ENCODE results near the gene CRK.

Gene CRK

DNA sequence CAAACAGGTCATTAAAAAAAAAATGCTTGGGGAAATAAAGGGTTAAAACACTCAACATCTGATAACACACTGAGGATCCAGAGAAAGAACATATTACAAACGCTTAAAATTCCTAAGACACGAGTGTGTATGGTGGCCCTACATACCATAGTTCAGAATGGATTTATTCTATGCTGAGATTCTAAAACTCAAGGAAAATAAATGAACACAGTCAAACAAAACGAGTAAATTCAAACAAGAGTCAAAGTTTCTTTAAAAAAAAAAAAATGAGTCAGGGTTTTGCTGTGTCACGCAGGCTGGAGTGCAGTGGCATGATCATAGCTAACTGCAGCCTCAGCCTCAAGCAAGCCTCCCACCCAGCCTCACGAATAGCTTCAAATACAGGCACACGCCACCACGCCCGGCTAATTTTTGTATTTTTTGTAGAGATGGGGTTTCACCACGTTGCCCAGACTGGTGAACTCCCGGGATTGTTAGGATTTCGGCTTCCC lies 17.4 kb downstream of the CRK start:
- TF ChIP-seq, protein P1, sequence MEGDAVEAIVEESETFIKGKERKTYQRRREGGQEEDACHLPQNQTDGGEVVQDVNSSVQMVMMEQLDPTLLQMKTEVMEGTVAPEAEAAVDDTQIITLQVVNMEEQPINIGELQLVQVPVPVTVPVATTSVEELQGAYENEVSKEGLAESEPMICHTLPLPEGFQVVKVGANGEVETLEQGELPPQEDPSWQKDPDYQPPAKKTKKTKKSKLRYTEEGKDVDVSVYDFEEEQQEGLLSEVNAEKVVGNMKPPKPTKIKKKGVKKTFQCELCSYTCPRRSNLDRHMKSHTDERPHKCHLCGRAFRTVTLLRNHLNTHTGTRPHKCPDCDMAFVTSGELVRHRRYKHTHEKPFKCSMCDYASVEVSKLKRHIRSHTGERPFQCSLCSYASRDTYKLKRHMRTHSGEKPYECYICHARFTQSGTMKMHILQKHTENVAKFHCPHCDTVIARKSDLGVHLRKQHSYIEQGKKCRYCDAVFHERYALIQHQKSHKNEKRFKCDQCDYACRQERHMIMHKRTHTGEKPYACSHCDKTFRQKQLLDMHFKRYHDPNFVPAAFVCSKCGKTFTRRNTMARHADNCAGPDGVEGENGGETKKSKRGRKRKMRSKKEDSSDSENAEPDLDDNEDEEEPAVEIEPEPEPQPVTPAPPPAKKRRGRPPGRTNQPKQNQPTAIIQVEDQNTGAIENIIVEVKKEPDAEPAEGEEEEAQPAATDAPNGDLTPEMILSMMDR (IDR thresholded peaks at IDR 0.05; ENCODE audit: low read depth, low read length): no peak
- no peak overlapping the region for H3K4me3 ChIP-seq (ENCODE audit: low read depth, low read length)

DNA sequence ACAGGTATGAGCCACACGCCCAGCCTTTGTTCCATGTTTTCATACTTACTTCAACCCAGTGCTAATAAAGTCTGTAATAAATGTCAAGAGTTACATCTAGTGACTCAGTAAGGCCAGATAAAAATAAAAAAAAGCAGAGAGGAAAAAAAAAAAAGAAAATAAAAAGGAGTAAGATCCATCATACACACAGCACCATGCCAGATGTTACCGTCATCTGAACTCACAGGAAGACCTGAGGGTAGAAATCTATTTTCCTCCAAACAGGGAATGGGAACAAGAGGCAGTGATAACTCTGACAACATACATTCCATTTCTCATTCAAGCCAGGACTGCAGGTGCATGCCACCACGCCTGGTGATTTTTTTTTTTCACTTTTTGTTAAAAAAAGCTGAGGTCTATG lies 20.7 kb downstream of the CRK start:
- H3K4me3 ChIP-seq (ENCODE audit: low read depth, low read length): no peak overlapping the region

DNA sequence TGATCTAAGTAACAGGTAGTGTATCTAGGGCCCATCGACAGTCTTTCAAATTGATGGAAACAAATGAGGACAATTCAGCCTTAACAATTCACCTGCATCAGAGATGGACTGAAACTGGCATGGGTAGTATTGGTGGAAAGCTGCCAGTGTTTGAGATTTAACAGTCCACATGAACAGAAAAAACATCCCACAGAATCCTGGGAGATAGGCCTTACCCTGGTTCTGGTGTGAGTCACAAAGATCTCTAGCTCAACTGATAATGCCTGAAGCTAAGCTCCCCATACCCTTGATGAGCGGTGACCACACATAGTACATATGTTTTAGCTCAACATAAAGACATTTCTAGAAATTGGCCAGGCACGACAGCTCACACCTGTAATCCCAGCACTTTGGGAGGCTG lies 21.9 kb downstream of the CRK start:
- H3K4me3 ChIP-seq (ENCODE audit: low read depth, low read length): no peak overlapping the region

More for the DNA sequence above, 20.7 kb downstream of the CRK start:
- TF ChIP-seq, protein P1 (IDR thresholded peaks at IDR 0.05; ENCODE audit: low read depth, low read length): no peak

DNA sequence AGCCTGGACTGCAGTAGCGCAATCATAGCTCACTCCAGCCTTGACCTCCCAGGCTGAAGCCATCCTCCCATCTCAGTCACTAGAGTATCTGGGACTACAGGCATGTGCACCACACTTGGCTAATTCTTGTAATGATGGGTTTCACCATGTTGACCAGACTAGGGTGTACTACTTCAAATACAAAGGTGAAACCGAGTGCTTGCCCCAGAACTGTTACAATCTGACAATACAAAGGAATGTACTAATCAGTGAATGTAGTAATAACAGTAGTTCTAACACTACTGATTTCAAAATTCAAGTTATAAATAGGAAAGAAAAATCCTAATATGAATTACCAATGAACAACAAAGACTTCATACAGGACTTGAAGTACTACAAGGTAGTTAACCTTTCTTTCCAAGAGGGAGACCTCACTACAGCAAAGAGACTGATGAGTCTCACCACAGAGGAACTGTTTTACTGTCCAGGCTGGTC lies 24.4 kb downstream of the CRK start:
- TF ChIP-seq, protein P1 (IDR thresholded peaks at IDR 0.05; ENCODE audit: low read depth, low read length): no peak
- H3K4me3 ChIP-seq (ENCODE audit: low read depth, low read length): no peak overlapping the region

More for the DNA sequence above, 21.9 kb downstream of the CRK start:
- TF ChIP-seq, protein P1 (IDR thresholded peaks at IDR 0.05; ENCODE audit: low read depth, low read length): no peak

DNA sequence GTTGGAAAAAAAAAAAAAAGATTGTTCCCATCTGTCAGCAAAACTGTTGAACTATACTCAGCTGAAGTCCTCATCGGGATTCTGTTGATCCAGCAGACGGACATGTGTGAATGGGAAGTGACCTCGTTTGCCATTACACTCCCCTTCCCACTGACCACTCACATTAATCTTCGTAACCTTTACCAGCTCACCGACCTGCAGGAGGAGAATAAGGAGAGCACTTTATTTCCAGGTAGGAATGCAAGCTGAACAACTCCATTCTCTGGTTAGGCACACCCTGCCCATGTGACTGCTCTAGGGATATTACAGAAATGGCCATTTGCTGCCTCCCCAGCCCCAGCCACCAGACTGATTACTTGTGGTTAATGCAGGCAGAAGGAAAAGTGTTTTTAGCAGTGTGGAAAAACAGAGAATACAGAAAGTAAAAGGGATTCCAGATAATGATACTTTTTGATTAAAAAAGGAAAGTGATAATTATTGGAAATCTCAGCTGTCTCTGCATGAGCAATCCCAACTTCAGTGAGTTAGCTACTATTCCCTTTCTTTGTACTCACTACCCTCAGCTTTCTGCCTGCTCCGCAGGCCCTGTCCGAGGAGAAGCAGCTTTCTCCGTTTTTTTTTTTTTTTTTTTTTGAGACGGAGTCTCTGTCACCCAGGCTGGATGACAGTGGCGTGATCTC lies 32.4 kb downstream of the CRK start:
- TF ChIP-seq, protein P1 (IDR thresholded peaks at IDR 0.05; ENCODE audit: low read depth, low read length): no peak
- H3K4me3 ChIP-seq (ENCODE audit: low read depth, low read length): no peak overlapping the region

DNA sequence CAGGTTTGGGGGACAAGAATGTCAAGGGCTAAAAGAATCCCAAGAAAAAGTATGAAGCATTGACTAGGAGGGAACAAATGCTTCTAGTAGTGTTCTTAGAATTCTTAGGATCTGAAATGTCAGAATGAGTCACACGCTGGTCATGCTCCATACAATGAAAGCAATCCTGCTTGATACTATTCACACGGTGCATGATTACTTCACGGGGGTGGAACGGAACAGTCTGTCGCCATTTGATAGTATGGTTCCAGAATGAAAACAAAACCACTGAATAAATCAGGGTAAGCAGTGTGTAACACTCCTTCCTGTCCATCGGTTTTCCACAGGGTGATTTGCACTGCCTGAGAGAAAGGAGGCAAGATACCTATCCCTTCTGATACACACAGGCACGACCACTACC lies 33.1 kb downstream of the CRK start:
- H3K4me3 ChIP-seq (ENCODE audit: low read depth, low read length): no peak overlapping the region
- TF ChIP-seq, protein P1 (IDR thresholded peaks at IDR 0.05; ENCODE audit: low read depth, low read length): no peak

DNA sequence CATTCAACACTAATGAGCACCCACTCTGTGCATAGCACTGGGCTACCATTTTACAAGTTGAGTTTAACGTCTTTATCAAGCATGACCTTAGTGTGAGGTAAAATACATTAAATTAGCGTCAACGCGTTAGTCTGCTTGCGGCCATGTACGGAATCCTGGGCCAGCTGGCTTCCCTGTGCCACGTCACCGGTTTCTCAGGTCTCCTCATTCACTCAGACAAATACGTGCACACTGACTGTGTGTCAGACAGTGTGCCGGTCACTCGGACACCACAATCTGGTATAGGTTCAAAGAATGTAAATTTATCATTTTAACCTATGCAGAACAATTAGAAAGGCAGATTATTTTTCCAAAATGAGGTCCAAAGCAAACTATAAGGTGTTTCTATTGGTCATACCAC lies 34.6 kb downstream of the CRK start:
- TF ChIP-seq, protein P1 (IDR thresholded peaks at IDR 0.05; ENCODE audit: low read depth, low read length): no peak

More for the DNA sequence above, 34.6 kb downstream of the CRK start:
- H3K4me3 ChIP-seq (ENCODE audit: low read depth, low read length): no peak overlapping the region

Measured in WI38 (cell line).